GM12878 (cell line): ENCODE results near the gene BICRA. TPM values are rescaled to one million over a fixed set of nuclear protein-coding genes. Genes with fewer than 3 reads are reported as not detected.

Source experiments
- ATAC-seq: fragments of 200-7000 bp; cut with Tn5 transposase; 3 replicates; pipeline ENCODE4 v1.9.1; 2020; ENCODE audit warnings: mild to moderate bottlenecking, moderate library complexity
- BruUV-seq: library from RNA; stranded (reverse); fragments of 400-500 nt; replicated peaks from 2 replicates; lab custom pipeline; 2021; lab: Mats Ljungman, UMichigan
- CTCF ChIA-PET: fragments of 300-600 bp; sonication (Branson Sonifier 250); formaldehyde crosslinking; extraction: SDS; loops from one replicate; lab custom pipeline; 2021; ENCODE audit warnings: inconsistent platforms; lab: Yijun Ruan, JAX
- POLR2A ChIA-PET: fragments of 350-600 bp; formaldehyde crosslinking; extraction: SDS; loops from one replicate; lab custom pipeline; 2021; ENCODE audit warnings: inconsistent platforms; lab: Charles Lee
- RAD21 ChIA-PET: fragments of 300-600 bp; sonication (Branson Sonifier 250); formaldehyde crosslinking; loops from one replicate; lab custom pipeline; 2023; ENCODE audit warnings: antibody characterized with exemption; ENCODE audit not compliant: unreplicated experiment; lab: Charles Lee
- SMC1A ChIA-PET: fragments of 300-600 bp; sonication (Branson Sonifier 250); formaldehyde crosslinking; loops from one replicate; lab custom pipeline; 2023; ENCODE audit not compliant: unreplicated experiment, uncharacterized antibody; lab: Charles Lee
- DNase-seq: peaks from one replicate; pipeline ENCODE4 v3.0.0-alpha.2; 2011; ENCODE audit warnings: low read depth, low spot score
- FAIRE-seq: peaks from 3 replicates; lab custom pipeline; 2011; peaks lifted over from hg19 to GRCh38; lab: Jason Lieb, UNC
- H2AFZ ChIP-seq: 2 replicates; pipeline ENCODE4 v1.6.0; 2011; ENCODE audit warnings: low read depth, low read length, control low read depth; ENCODE audit not compliant: control insufficient read depth
- H3K27ac ChIP-seq: 2 replicates; pipeline ENCODE4 v1.5.1; 2011; ENCODE audit warnings: control low read depth; ENCODE audit not compliant: control insufficient read depth, insufficient read depth
- H3K27me3 ChIP-seq, 2 experiments: replicated peaks in 1 of 2; 2 replicates each; pipeline versions ENCODE4 v1.6.0 to v1.6.1; 2011; ENCODE audit warnings: low read length in 1 of 2; ENCODE audit not compliant: control insufficient read depth in 2 of 2, insufficient read depth in 2 of 2
- H3K36me3 ChIP-seq, 2 experiments: 2 replicates each; pipeline ENCODE4 v1.5.1; 2011; ENCODE audit warnings: low read length in 1 of 2; ENCODE audit not compliant: control insufficient read depth in 2 of 2, insufficient read depth in 2 of 2
- H3K4me1 ChIP-seq: 2 replicates; pipeline ENCODE4 v1.6.1; 2011; ENCODE audit warnings: mild to moderate bottlenecking, low read length, moderate library complexity, mixed read lengths; ENCODE audit not compliant: control insufficient read depth, insufficient read depth
- H3K4me2 ChIP-seq: 2 replicates; pipeline ENCODE4 v1.6.0; 2011; ENCODE audit warnings: control low read depth; ENCODE audit not compliant: control insufficient read depth, insufficient read depth
- H3K4me3 ChIP-seq: fragments of 200-600 bp; sonication (generic); 2 replicates; pipeline ENCODE4 v1.5.1; 2016
- H3K79me2 ChIP-seq: 2 replicates; pipeline ENCODE4 v1.6.0; 2011; ENCODE audit warnings: low read length; ENCODE audit not compliant: control insufficient read depth, insufficient read depth
- H3K9ac ChIP-seq: 2 replicates; pipeline ENCODE4 v1.8.0; 2011; ENCODE audit warnings: low read length, control low read depth, mixed read lengths; ENCODE audit not compliant: control insufficient read depth, insufficient read depth
- H3K9me3 ChIP-seq: replicated peaks from 3 replicates; pipeline ENCODE4 v1.5.1; 2011; ENCODE audit warnings: mild to moderate bottlenecking, low read length; ENCODE audit not compliant: control insufficient read depth, insufficient read depth
- H4K20me1 ChIP-seq: 2 replicates; pipeline ENCODE4 v1.6.0; 2011; ENCODE audit not compliant: control insufficient read depth, insufficient read depth
- BCL3 ChIP-seq: IDR thresholded peaks from 2 replicates; pipeline ENCODE4 v1.6.1; 2011; ENCODE audit warnings: borderline replicate concordance, low read depth, mild to moderate bottlenecking, moderate library complexity, low read length; ENCODE audit not compliant: insufficient read depth, poor library complexity, severe bottlenecking
- CHD2 ChIP-seq: IDR thresholded peaks from 2 replicates; pipeline ENCODE4 v1.6.1; 2011; ENCODE audit warnings: low read depth, low read length, improper control_type of control experiment, borderline replicate concordance
- MEF2B ChIP-seq: fragments of 450-650 bp; IDR thresholded peaks from 2 replicates; pipeline ENCODE4 v1.6.1; 2018; ENCODE audit warnings: mild to moderate bottlenecking, moderate library complexity; ENCODE audit not compliant: partially characterized antibody, poor library complexity, severe bottlenecking
- NRF1 ChIP-seq: conservative IDR thresholded peaks from 2 replicates; pipeline ENCODE4 v1.6.1; 2011; ENCODE audit warnings: mild to moderate bottlenecking, low read depth, low read length, improper control_type of control experiment
- STAT1 ChIP-seq: fragments of 450-650 bp; conservative IDR thresholded peaks from 2 replicates; pipeline ENCODE4 v1.6.1; 2014; ENCODE audit warnings: antibody characterized with exemption, mild to moderate bottlenecking
- TBL1XR1 ChIP-seq: IDR thresholded peaks from 2 replicates; pipeline ENCODE4 v1.6.1; 2012; ENCODE audit warnings: low read depth, low read length, improper control_type of control experiment
- ZBTB33 ChIP-seq: fragments of 450-650 bp; IDR thresholded peaks from 2 replicates; pipeline ENCODE4 v1.6.1; 2017; ENCODE audit warnings: mild to moderate bottlenecking
- WGBS: methylation state at CpG from one replicate; pipeline ENCODE4 v1.1.6; 2016; ENCODE audit warnings: low lambda C conversion rate; ENCODE audit not compliant: insufficient replicate concordance, insufficient coverage; ENCODE audit errors: missing lambda C conversion rate; 5-methylcytosine and 5-hydroxymethylcytosine counted together
- in situ Hi-C: fragments of 300-500 bp; cut with MboI; formaldehyde crosslinking; loops from 9 replicates; pipeline ENCODE4 v1.14.3; 2018; ENCODE audit warnings: mixed read lengths
- intact Hi-C: fragments of 100-400 bp; cut with micrococcal nuclease; formaldehyde crosslinking; loops from one replicate; pipeline ENCODE4 v1.14.2; 2022; ENCODE audit not compliant: unreplicated experiment
- polyA plus RNA-seq, 11 experiments: library from polyadenylated mRNA; depleted of rRNA in 4 of 11; unstranded in 6 of 11; stranded (reverse) in 5 of 11; fragments of >200 nt; fragmentation: Nextera tagmentation in 4 of 11; fragmentation: Illumina TruSeq in 1 of 11; extraction: Ambion mirVana in 4 of 11; extraction: Trizol in 1 of 11; gene quantifications; 1 replicate in 1 of 11; 2 replicates in 10 of 11; pipeline versions ENCODE4 v1.2.1 to v1.2.3, GENCODE V29; 2011 to 2016; ENCODE audit warnings: inconsistent platforms in 2 of 11, missing spikeins in 2 of 11, low read depth in 1 of 11
- total RNA-seq, 4 experiments: library from RNA; depleted of rRNA in 3 of 4; stranded (reverse); fragments of >200 nt in 3 of 4; fragmentation: Illumina TruSeq in 1 of 4; extraction: Trizol in 1 of 4; gene quantifications; 2 replicates each; pipeline versions ENCODE4 v1.2.1 to v1.2.3, GENCODE V29; 2013 to 2021

BICRA gene
- total and polyA plus RNA-seq, 10 of the 15 experiments (the other 5 are each of a cell fraction or from before 2014, with no cell fraction given) = 0.11 to 15.3 (median 1.3) TPM

- POLR2A ChIA-PET = no interaction called here
- SMC1A ChIA-PET = interaction anchor here (0.6 kb wide), 1 partner anchor 1088 kb away, joined by 3 read pairs; no protein-coding TSS in a partner anchor
- CTCF ChIA-PET = no interaction called here
- no peak for DNase-seq
- no peak for TF ChIP-seq STAT1
- no peak for TF ChIP-seq ZBTB33
- no peak for TF ChIP-seq CHD2
- TF ChIP-seq MEF2B = no peak
- no peak for TF ChIP-seq NRF1
- TF ChIP-seq BCL3 = no peak
- no peak for TF ChIP-seq TBL1XR1
- H3K27ac ChIP-seq = no peak overlapping the region
- FAIRE-seq = no peak
- no peaks in the 10 kb centered on the region for H4K20me1 ChIP-seq
- H3K36me3 ChIP-seq = no peaks in the 10 kb centered on the region
- in situ Hi-C loops (no loop called here), intact Hi-C loops (no loop called here)
- RAD21 ChIA-PET = no interaction called here
- H3K9ac ChIP-seq = no peak overlapping the region
- no peak overlapping the region for H2AFZ ChIP-seq
- 77% methylated on average over 6 of the region's 6 CpGs for WGBS
- no peaks in the 10 kb centered on the region; the same call in 2 of the 3 replicates for H3K9me3 ChIP-seq
- peaks cover 7% of the 10 kb centered on the region for H3K4me1 ChIP-seq
- no peak overlapping the region for H3K4me2 ChIP-seq
- H3K4me3 ChIP-seq = no peak overlapping the region
- H3K79me2 ChIP-seq = no peaks in the 10 kb centered on the region
- H3K27me3 ChIP-seq = no peaks in the 10 kb centered on the region; a peak in 1 of 4 replicates
- BruUV-seq = no TSS peak
- no peak for ATAC-seq
Observed at GRCh38 chr19:47593860-47594259, 15.1 kb upstream of the BICRA start.
